ENCODE measurements around the gene SMTNL2.

- TF ChIP-seq CTCF (IDR thresholded peaks at IDR 0.05) (no peak), POLR2A (IDR thresholded peaks at IDR 0.05; ENCODE audit: low read depth) (no peak)
Measured at GRCh38 chr17:4553669-4554068, 30.7 kb upstream of the SMTNL2 start.
